Rectal smooth muscle tissue (tissue), 1 donor: Measurements from ENCODE around the gene HELQ.

Experiments used
- H3K27ac ChIP-seq: one replicate; pipeline ENCODE4 v1.7.0; 2013; ENCODE audit warnings: low read depth, low read length, inconsistent platforms
- H3K27me3 ChIP-seq: one replicate; pipeline ENCODE4 v1.7.0; 2013; ENCODE audit warnings: low read length; ENCODE audit not compliant: control insufficient read depth, insufficient read depth
- H3K36me3 ChIP-seq: one replicate; pipeline ENCODE4 v1.7.0; 2013; ENCODE audit warnings: low read length; ENCODE audit not compliant: control insufficient read depth, insufficient read depth
- H3K4me1 ChIP-seq: one replicate; pipeline ENCODE4 v1.7.0; 2013; ENCODE audit warnings: low read length; ENCODE audit not compliant: control insufficient read depth, insufficient read depth
- H3K4me3 ChIP-seq: one replicate; pipeline ENCODE4 v1.7.0; 2013; ENCODE audit warnings: low read length
- H3K9ac ChIP-seq: one replicate; pipeline ENCODE4 v1.7.0; 2013; ENCODE audit warnings: low read length

The HELQ gene

DNA sequence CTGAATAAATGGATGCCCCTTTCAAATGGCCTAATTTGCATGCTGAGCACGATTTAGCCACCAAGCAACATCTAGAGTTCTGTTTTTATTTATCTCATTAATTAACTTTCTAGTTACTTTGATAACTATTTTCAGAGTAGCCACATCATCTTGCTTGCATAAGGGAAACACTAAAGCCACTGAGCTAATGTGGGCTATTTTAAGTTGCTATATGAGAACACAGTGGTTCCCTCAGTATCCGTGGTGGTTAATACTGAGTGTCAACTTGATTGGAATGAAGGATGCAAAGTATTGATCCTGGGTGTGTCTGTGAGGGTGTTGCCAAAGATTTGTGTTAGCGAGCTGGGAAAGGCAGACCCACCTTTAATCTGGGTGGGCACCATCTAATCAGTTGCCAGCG lies 95.6 kb downstream of the HELQ start:
- no peaks in the 10 kb centered on the region for H3K36me3 ChIP-seq
- H3K4me3 ChIP-seq = no peak overlapping the region
- no peak overlapping the region for H3K9ac ChIP-seq
- H3K27ac ChIP-seq = no peak overlapping the region
- no peaks in the 10 kb centered on the region for H3K4me1 ChIP-seq
- H3K27me3 ChIP-seq = no peaks in the 10 kb centered on the region

DNA sequence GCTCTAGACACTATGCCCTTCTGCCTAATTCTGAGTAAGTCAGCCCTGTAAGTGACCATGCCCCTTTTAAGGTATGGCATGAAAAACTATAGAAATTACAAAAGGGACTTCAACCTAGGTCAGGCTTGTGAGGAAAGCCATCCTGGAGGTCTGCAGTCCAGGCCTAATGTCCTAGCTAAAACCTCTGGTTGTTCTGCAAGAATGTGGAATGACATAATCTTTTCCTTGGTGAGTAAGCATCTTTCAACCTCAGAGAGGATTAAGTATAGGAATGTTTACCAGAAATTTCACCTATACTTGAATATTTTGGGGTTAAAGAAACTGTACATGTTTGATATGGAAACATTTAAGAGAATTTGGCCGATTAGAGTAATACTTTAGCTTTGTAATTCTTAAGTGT lies 97.2 kb downstream of the HELQ start:
- no peaks in the 10 kb centered on the region for H3K4me1 ChIP-seq
- no peak overlapping the region for H3K4me3 ChIP-seq
- no peaks in the 10 kb centered on the region for H3K36me3 ChIP-seq
- no peak overlapping the region for H3K27ac ChIP-seq
- no peaks in the 10 kb centered on the region for H3K27me3 ChIP-seq
- H3K9ac ChIP-seq = no peak overlapping the region
